Activated CD4-positive, CD25-positive, alpha-beta regulatory T cell treated with anti-CD3 and anti-CD28 coated beads, Interleukin-2, amount 50 U/mL, for 72 hours (primary cell): Measurements from ENCODE around the gene WBP1.

ENCODE experiments used
- DNase-seq: peaks from one replicate; pipeline ENCODE4 v3.0.0; 2021

The WBP1 gene

DNA sequence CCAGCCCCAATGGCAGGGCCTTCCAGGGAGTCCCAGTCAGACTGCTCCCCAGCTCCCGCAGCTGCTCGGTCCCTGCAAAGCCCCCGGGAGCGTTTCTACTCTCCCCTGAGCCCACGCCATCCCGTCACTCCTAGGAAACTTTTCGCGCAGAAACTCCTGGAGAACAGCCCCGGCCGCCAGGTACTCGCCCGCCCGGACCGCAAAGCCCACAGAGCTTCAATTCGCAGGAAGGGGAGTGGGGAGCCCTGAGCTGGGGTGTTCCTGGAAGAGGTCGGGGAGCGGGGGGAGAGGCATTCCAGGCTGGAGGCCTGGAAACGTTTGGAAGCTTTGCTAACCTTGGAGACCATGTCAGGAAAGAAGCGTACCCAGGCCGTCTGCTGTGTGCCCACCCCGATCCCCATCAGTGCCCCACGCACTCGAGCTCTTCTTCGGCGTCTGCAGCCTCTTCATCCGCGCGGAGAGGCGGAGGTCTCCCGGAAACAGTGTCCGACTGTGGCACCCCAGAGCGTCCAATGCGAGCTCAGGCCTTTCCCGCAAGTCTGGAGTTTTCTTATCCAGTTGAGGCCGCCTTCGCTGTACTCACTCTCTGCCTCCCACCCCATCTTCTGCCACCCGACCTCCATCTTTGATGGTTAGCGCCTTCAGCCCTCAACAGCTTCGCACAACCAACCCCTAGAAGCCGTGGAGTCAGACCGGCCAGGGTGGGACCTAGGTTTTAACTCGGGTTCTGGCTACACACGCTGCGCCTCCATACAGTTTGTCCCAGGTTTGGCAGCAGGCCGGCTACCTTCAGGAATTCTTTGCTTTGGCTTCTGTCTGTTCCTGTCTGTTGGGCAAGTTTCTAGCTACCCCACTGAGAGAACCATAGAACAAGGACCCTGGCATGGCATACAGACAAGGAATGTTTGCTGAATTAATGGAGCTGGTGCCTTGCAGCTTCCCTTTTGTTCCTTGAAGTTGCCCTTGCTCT is 45.6 kb downstream of the WBP1 start:
- no peak for DNase-seq

DNA sequence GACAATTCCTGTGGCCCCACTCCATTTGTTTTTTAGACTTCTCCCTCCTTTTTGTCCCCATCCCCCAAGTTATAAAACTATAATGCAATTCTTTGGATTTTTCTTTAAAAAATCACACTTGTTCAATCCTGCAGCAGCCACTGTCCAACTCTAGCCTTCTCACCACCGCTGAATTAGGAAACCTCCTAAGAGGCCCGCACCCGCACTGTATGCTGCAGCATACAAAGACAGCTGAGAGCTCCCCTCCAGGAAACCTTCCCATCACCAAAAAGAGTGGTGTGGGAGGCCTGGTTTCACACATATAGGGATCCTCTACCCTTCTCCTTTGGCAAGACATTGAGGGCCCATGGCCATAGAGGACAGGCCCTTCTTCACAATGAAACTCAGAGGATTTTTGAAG is 46.4 kb downstream of the WBP1 start:
- DNase-seq, result no peak

DNA sequence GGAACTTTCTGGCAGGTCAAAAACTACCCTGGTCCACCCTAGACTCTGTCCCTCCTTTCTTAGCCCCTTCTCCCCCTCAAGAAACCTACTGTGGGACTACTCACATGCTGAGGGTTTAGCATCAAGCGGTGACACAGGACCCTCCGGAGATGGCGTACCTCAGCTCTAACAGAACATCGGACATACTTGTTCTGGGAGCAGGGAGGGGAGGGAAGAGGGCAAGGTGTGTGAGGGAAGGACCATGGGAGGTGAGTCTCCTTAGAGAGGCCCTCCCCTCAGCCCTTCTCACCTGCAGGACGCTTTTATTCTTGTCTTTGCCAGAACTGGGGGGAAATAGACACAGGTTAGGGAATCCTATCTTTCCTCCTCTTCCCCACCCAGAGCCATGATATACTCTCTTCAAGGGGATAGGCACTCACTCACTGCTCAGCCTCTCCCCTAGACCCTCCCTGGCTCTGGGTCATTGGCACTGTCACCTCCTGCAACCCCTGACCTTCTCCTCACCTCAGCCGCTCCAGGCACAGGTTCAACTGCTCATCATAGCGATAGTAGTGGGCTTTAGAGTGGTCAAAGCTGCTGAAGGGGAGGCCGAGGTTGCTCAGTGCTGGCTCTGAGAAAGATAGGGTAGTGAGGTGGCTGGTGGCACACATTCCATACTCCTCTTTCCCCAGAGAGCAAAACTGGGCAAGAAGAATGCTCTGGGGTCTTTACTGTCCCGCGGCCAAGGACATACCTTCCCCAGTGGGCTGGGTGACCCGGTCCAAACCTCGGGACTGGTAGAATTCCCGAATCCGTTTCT is 47.4 kb downstream of the WBP1 start:
- no peak for DNase-seq

DNA sequence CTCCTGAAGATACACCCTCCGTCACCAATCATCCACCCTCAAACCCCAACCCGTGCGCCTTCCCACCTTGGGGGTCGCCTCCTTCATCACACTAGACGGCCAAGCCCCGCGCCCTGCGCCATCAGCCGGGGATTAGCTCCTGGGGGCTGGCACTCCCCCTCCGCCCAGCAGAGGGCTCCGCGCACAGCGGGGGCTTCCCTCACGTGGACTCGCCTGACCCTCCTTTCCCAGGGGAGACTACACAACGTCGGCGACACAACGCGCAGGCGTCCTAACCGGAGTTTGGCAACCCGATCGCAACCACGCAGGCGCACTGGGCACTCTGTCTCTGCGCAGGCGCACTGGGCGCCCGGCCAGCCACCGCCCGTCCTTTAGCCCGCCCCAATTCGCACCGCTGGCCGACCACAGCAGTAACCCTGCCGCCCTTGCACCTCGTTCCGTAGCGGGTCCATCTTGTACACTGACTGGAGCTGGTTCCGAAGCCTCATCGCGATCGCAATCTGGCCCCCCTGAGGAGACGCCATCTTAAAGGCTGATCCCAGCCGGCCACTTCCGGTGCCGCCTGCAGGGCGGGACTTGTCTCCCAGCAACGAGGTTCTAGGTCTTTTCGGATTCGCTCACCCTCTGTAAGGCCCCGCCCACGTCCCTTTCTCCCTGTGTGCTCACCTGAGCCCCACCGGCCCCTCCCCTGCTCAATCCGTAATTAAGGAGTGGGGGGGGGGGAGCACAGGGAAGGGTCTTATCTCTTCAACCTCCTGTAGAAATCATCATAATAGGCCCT is 49.1 kb downstream of the WBP1 start, which contains the start of gene PCGF1:
PCGF1 (minus strand) TSS at position 551 of the 781 bp plus-strand sequence; CDS start at position 524, 27 bp downstream.
- peak; percentile 99 for DNase-seq

DNA sequence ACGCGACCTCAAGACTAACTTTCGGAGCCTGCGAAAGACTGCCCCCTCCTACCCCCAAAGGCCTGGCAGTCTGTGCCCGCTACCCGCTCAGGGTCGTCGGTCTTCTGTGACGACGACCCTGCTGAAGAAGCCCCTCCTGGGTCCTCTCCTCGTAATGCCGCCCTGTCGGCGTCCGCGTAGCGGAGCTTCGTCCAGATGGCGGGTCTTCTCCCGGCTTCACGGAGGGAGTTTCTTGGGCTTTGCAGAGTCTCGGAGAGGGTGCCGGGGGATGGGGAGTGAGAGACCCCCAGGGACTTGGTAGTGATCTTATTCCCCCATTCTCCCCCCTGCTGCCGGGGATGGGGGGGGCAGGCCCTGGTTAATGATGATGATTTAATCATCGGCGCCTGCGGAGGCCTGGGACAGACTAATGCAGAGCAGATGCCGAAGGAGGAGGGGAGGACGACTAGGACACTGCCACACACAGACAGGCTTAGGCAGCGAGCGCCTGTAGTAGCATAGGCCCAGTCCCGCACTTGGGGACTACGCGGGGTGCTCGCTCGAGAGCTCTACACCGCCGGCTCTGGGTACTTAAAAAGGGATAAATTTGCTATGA is 49.8 kb downstream of the WBP1 start:
- DNase-seq, result no peak

DNA sequence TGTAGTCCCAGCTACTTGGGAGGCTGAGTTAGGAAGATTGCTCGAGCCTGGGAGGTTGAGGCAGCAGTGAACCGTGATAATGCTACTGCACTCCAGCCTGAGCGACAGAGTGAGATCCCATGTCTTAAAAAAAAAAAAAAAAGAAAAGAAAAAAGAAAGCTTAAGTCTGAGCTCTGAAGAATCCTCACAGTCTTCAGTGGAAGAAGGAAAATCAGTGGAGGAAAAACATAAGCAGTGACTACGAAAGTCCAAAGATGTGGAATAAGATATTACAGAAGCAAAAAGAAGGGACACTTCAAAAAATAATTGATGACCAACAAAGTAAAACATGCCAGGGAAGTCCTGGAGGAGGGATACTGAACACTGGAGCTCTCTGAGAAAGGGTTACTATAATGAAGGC is 52.0 kb downstream of the WBP1 start:
- no peak for DNase-seq
